ENCODE measurements around the gene CSF2. TPM values are rescaled to one million over a fixed set of nuclear protein-coding genes. Genes with fewer than 3 reads are reported as not detected.

Gene CSF2
- total RNA-seq, 1 donor from 2014 or later = not detected

GRCh38 chr5:132037353-132037752 is 36.2 kb upstream of the CSF2 start:
- Mint-ChIP-seq H3K27ac (ENCODE audit: unreplicated experiment) (no peak overlapping the region), H3K9me3 (ENCODE audit: low read depth) (peaks cover 27% of the 10 kb centered on the region), H3K27me3 (ENCODE audit: low read depth) (peaks cover 72% of the 10 kb centered on the region), H3K4me1 (ENCODE audit: low read depth) (no peaks in the 10 kb centered on the region), H3K4me3 (ENCODE audit: unreplicated experiment) (no peak overlapping the region), H3K36me3 (ENCODE audit: low read depth) (no peaks in the 10 kb centered on the region)
- no peak for DNase-seq (ENCODE audit: low spot score)
- no peak for TF ChIP-seq CTCF (IDR thresholded peaks at IDR 0.05)

- TF ChIP-seq CTCF (IDR thresholded peaks at IDR 0.05) = no peak
- Mint-ChIP-seq H3K27ac (ENCODE audit: unreplicated experiment) (no peak overlapping the region), H3K27me3 (ENCODE audit: low read depth) (peaks cover 35% of the 10 kb centered on the region), H3K36me3 (ENCODE audit: low read depth) (no peaks in the 10 kb centered on the region), H3K4me1 (ENCODE audit: low read depth) (no peaks in the 10 kb centered on the region), H3K4me3 (ENCODE audit: unreplicated experiment) (no peak overlapping the region), H3K9me3 (ENCODE audit: low read depth) (no peaks in the 10 kb centered on the region)
- DNase-seq (ENCODE audit: low spot score) = no peak
Measured at GRCh38 chr5:132044207-132044606, 29.4 kb upstream of the CSF2 start.

- Mint-ChIP-seq H3K27me3 (ENCODE audit: low read depth) (peaks cover 18% of the 10 kb centered on the region), H3K27ac (ENCODE audit: unreplicated experiment) (no peak overlapping the region), H3K4me1 (ENCODE audit: low read depth) (no peaks in the 10 kb centered on the region), H3K9me3 (ENCODE audit: low read depth) (no peaks in the 10 kb centered on the region), H3K36me3 (ENCODE audit: low read depth) (no peaks in the 10 kb centered on the region), H3K4me3 (ENCODE audit: unreplicated experiment) (no peak overlapping the region)
- peak; percentile 57 for DNase-seq (ENCODE audit: low spot score)
- TF ChIP-seq CTCF (IDR thresholded peaks at IDR 0.05) = no peak
Measured at GRCh38 chr5:132046880-132047299, 26.7 kb upstream of the CSF2 start.

GRCh38 chr5:132049093-132049492 is 24.5 kb upstream of the CSF2 start:
- Mint-ChIP-seq H3K4me3 (ENCODE audit: unreplicated experiment) (no peak overlapping the region), H3K27ac (ENCODE audit: unreplicated experiment) (no peak overlapping the region), H3K36me3 (ENCODE audit: low read depth) (no peaks in the 10 kb centered on the region), H3K9me3 (ENCODE audit: low read depth) (no peaks in the 10 kb centered on the region), H3K27me3 (ENCODE audit: low read depth) (peaks cover 17% of the 10 kb centered on the region), H3K4me1 (ENCODE audit: low read depth) (no peaks in the 10 kb centered on the region)
- no peak for TF ChIP-seq CTCF (IDR thresholded peaks at IDR 0.05)
- no peak for DNase-seq (ENCODE audit: low spot score)

DNA sequence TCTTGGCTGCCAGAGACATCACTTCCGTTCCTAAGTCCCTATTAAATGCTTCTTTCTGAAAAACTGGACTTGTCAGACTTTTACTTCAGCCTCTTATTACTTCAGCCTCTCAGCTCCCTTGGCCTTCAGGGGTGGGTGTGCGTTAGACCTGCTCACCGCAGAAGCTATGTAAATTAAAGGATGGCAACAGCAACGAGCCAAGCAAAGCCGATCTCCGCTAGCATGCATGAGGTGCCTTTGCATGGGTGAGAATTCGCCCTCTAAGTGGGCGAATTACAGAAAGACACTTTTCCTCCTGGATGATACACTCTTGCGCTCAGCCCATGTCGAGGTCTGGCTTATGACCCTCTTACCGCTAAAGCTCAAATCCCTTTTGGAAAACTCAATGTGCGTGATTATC is 24.0 kb upstream of the CSF2 start:
- Mint-ChIP-seq H3K27me3 (ENCODE audit: low read depth) (peaks cover 17% of the 10 kb centered on the region), H3K27ac (ENCODE audit: unreplicated experiment) (no peak overlapping the region), H3K36me3 (ENCODE audit: low read depth) (no peaks in the 10 kb centered on the region), H3K4me3 (ENCODE audit: unreplicated experiment) (no peak overlapping the region), H3K9me3 (ENCODE audit: low read depth) (no peaks in the 10 kb centered on the region), H3K4me1 (ENCODE audit: low read depth) (no peaks in the 10 kb centered on the region)
- TF ChIP-seq CTCF (IDR thresholded peaks at IDR 0.05) = no peak
- peak; percentile 42 for DNase-seq (ENCODE audit: low spot score)

All from chondrocyte (in vitro differentiated cells).